ENCODE results near the gene C17orf75.

C17orf75 gene

DNA sequence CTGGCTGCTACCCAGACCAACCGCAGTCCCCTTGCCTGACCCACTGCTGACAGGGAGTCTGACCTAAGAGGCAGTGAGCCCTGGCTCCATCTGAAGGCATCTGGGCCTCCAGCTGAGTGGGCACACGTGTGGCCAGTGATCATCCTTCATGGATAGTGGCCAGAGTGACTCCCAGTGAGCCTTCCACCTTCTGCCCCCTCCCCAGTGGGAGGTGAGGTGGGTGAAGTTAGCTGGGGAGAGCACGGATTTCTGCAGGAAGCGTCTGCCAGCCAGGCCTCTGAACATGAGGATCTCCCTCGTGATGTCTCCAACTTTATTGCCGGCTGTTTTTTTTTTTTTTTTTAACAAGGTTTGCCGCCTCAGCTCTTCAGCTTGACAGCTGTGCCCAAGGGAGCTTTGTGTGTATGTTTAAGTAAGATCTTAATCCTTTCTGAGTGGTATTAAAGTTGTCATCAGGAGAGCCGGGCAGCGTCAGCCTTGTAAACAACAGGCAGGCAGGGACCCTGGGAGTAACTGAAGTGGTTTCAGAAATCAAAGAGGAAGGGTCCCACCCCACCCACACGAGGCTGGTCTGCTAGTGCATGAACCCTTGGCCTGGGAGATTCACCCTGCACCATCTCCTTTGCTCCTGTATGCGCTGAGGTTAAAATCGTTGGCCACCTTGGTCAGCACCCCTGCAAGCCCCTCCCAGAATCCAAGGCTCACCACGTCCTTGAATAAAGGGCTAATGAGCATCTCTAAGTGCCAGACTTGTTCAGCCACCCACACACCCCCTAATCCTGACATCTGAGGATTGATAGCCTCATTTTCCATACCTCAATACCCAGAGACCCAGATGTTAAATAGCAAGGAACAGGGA is 43.0 kb downstream of the C17orf75 start (continued):
- TF ChIP-seq, protein P1, sequence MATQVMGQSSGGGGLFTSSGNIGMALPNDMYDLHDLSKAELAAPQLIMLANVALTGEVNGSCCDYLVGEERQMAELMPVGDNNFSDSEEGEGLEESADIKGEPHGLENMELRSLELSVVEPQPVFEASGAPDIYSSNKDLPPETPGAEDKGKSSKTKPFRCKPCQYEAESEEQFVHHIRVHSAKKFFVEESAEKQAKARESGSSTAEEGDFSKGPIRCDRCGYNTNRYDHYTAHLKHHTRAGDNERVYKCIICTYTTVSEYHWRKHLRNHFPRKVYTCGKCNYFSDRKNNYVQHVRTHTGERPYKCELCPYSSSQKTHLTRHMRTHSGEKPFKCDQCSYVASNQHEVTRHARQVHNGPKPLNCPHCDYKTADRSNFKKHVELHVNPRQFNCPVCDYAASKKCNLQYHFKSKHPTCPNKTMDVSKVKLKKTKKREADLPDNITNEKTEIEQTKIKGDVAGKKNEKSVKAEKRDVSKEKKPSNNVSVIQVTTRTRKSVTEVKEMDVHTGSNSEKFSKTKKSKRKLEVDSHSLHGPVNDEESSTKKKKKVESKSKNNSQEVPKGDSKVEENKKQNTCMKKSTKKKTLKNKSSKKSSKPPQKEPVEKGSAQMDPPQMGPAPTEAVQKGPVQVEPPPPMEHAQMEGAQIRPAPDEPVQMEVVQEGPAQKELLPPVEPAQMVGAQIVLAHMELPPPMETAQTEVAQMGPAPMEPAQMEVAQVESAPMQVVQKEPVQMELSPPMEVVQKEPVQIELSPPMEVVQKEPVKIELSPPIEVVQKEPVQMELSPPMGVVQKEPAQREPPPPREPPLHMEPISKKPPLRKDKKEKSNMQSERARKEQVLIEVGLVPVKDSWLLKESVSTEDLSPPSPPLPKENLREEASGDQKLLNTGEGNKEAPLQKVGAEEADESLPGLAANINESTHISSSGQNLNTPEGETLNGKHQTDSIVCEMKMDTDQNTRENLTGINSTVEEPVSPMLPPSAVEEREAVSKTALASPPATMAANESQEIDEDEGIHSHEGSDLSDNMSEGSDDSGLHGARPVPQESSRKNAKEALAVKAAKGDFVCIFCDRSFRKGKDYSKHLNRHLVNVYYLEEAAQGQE (tag by site-specific recombination; IDR thresholded peaks at IDR 0.05) = peak; percentile 94
- TF ChIP-seq ZNF112 (tag by site-specific recombination; IDR thresholded peaks at IDR 0.05) (no peak), ZNF121 (tag by site-specific recombination; IDR thresholded peaks at IDR 0.05) (no peak), ZSCAN16 (tag by site-specific recombination; IDR thresholded peaks at IDR 0.05) (peak; percentile 72; the same call in 1 of the 2 replicates), ZNF350 (tag by site-specific recombination; IDR thresholded peaks at IDR 0.05) (no peak), ZNF341 (tag by site-specific recombination; IDR thresholded peaks at IDR 0.05; ENCODE audit: low read depth) (peak; percentile 11), YY2 (tag by site-specific recombination; IDR thresholded peaks at IDR 0.05) (no peak), ZNF2 (tag by site-specific recombination; IDR thresholded peaks at IDR 0.05) (no peak; the same call in 1 of the 2 replicates), SP3 (tag by site-specific recombination; IDR thresholded peaks at IDR 0.05) (no peak), HOXD13 (CRISPR knock-in tag; IDR thresholded peaks at IDR 0.05; ENCODE audit: borderline replicate concordance) (no peak), ZNF146 (tag by site-specific recombination; IDR thresholded peaks at IDR 0.05) (peak; percentile 13; the same call in 1 of the 2 replicates), ZNF521 (tag by site-specific recombination; IDR thresholded peaks at IDR 0.05) (no peak), GLI2 (tag by site-specific recombination; IDR thresholded peaks at IDR 0.05; ENCODE audit: borderline replicate concordance, low read depth) (peak; percentile 96; the same call in 1 of the 2 replicates), ZNF335 (tag by site-specific recombination; conservative IDR thresholded peaks at IDR 0.05) (0 out of 2 replicates have a peak, but pooled peaks have one; percentile 35), ZNF677 (tag by site-specific recombination; IDR thresholded peaks at IDR 0.05) (no peak), SCRT1 (tag by site-specific recombination; IDR thresholded peaks at IDR 0.05; ENCODE audit: borderline replicate concordance) (no peak), ZBTB7A (tag by site-specific recombination; IDR thresholded peaks at IDR 0.05; ENCODE audit: low read depth) (no peak), ZNF416 (tag by site-specific recombination; IDR thresholded peaks at IDR 0.05) (no peak)
- TF ChIP-seq, protein P2, sequence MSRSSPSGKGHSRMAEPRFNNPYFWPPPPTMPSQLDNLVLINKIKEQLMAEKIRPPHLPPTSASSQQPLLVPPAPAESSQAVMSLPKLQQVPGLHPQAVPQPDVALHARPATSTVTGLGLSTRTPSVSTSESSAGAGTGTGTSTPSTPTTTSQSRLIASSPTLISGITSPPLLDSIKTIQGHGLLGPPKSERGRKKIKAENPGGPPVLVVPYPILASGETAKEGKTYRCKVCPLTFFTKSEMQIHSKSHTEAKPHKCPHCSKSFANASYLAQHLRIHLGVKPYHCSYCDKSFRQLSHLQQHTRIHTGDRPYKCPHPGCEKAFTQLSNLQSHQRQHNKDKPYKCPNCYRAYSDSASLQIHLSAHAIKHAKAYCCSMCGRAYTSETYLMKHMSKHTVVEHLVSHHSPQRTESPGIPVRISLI (tag by site-specific recombination; IDR thresholded peaks at IDR 0.05) = no peak; the same call in 1 of the 2 replicates
- TF ChIP-seq, protein P3, sequence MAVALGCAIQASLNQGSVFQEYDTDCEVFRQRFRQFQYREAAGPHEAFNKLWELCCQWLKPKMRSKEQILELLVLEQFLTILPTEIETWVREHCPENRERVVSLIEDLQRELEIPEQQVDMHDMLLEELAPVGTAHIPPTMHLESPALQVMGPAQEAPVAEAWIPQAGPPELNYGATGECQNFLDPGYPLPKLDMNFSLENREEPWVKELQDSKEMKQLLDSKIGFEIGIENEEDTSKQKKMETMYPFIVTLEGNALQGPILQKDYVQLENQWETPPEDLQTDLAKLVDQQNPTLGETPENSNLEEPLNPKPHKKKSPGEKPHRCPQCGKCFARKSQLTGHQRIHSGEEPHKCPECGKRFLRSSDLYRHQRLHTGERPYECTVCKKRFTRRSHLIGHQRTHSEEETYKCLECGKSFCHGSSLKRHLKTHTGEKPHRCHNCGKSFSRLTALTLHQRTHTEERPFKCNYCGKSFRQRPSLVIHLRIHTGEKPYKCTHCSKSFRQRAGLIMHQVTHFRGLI (tag by site-specific recombination; IDR thresholded peaks at IDR 0.05) = peak; percentile 81
- TF ChIP-seq, protein P4, sequence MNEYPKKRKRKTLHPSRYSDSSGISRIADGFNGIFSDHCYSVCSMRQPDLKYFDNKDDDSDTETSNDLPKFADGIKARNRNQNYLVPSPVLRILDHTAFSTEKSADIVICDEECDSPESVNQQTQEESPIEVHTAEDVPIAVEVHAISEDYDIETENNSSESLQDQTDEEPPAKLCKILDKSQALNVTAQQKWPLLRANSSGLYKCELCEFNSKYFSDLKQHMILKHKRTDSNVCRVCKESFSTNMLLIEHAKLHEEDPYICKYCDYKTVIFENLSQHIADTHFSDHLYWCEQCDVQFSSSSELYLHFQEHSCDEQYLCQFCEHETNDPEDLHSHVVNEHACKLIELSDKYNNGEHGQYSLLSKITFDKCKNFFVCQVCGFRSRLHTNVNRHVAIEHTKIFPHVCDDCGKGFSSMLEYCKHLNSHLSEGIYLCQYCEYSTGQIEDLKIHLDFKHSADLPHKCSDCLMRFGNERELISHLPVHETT (tag by site-specific recombination; IDR thresholded peaks at IDR 0.05) = peak; percentile 90
- TF ChIP-seq, protein P5, sequence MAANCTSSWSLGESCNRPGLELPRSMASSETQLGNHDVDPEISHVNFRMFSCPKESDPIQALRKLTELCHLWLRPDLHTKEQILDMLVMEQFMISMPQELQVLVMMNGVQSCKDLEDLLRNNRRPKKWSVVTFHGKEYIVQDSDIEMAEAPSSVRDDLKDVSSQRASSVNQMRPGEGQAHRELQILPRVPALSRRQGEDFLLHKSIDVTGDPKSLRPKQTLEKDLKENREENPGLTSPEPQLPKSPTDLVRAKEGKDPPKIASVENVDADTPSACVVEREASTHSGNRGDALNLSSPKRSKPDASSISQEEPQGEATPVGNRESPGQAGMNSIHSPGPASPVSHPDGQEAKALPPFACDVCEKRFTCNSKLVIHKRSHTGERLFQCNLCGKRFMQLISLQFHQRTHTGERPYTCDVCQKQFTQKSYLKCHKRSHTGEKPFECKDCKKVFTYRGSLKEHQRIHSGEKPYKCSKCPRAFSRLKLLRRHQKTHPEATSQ (tag by site-specific recombination; IDR thresholded peaks at IDR 0.05) = no peak
- TF ChIP-seq, protein P6, sequence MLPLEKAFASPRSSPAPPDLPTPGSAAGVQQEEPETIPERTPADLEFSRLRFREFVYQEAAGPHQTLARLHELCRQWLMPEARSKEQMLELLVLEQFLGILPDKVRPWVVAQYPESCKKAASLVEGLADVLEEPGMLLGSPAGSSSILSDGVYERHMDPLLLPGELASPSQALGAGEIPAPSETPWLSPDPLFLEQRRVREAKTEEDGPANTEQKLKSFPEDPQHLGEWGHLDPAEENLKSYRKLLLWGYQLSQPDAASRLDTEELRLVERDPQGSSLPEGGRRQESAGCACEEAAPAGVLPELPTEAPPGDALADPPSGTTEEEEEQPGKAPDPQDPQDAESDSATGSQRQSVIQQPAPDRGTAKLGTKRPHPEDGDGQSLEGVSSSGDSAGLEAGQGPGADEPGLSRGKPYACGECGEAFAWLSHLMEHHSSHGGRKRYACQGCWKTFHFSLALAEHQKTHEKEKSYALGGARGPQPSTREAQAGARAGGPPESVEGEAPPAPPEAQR (tag by site-specific recombination; IDR thresholded peaks at IDR 0.05) = peak; percentile 72; the same call in 1 of the 2 replicates
- TF ChIP-seq, protein P7, sequence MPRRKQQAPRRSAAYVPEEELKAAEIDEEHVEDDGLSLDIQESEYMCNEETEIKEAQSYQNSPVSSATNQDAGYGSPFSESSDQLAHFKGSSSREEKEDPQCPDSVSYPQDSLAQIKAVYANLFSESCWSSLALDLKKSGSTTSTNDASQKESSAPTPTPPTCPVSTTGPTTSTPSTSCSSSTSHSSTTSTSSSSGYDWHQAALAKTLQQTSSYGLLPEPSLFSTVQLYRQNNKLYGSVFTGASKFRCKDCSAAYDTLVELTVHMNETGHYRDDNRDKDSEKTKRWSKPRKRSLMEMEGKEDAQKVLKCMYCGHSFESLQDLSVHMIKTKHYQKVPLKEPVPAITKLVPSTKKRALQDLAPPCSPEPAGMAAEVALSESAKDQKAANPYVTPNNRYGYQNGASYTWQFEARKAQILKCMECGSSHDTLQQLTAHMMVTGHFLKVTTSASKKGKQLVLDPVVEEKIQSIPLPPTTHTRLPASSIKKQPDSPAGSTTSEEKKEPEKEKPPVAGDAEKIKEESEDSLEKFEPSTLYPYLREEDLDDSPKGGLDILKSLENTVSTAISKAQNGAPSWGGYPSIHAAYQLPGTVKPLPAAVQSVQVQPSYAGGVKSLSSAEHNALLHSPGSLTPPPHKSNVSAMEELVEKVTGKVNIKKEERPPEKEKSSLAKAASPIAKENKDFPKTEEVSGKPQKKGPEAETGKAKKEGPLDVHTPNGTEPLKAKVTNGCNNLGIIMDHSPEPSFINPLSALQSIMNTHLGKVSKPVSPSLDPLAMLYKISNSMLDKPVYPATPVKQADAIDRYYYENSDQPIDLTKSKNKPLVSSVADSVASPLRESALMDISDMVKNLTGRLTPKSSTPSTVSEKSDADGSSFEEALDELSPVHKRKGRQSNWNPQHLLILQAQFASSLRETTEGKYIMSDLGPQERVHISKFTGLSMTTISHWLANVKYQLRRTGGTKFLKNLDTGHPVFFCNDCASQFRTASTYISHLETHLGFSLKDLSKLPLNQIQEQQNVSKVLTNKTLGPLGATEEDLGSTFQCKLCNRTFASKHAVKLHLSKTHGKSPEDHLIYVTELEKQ (tag by site-specific recombination; IDR thresholded peaks at IDR 0.05; ENCODE audit: borderline replicate concordance) = peak; percentile 96

Measured in HEK293 (cell line).